HepG2 (cell line): ENCODE data around the gene DNAAF3. TPM values are rescaled to one million over a fixed set of nuclear protein-coding genes. Genes with fewer than 3 reads are reported as not detected.

Experiments used
- ATF4 ChIP-seq, 2 experiments: fragments of 450-650 bp in 1 of 2; sonication (generic) in 1 of 2; formaldehyde crosslinking; IDR thresholded peaks; 2 replicates each; pipeline versions ENCODE4 v1.5.0 to v1.8.0; 2020 to 2022; ENCODE audit warnings: mild to moderate bottlenecking in 1 of 2, missing genetic modification reagents in 1 of 2
- EEA1 ChIP-seq: sonication (generic); formaldehyde crosslinking; IDR thresholded peaks from 2 replicates; pipeline ENCODE4 v1.5.1; 2020; ENCODE audit warnings: mild to moderate bottlenecking, missing genetic modification reagents, borderline replicate concordance
- FOXP1 ChIP-seq, 2 experiments: fragments of 450-650 bp in 1 of 2; IDR thresholded peaks; 2 replicates each; pipeline ENCODE4 v1.6.1; 2017 to 2018; ENCODE audit warnings: antibody characterized with exemption in 1 of 2
- FUBP1 ChIP-seq: sonication (generic); formaldehyde crosslinking; IDR thresholded peaks from 2 replicates; pipeline ENCODE4 v1.5.1; 2020; ENCODE audit warnings: missing genetic modification reagents, mild to moderate bottlenecking, borderline replicate concordance
- GATA4 ChIP-seq: sonication (generic); IDR thresholded peaks from 2 replicates; pipeline ENCODE4 v1.6.1; 2016; ENCODE audit warnings: antibody characterized with exemption, low read depth, borderline replicate concordance
- JUND ChIP-seq: sonication (generic); formaldehyde crosslinking; IDR thresholded peaks from 2 replicates; pipeline ENCODE4 v1.8.0; 2022; ENCODE audit warnings: mild to moderate bottlenecking, missing genetic modification reagents
- KDM4B ChIP-seq: sonication (generic); formaldehyde crosslinking; IDR thresholded peaks from 2 replicates; pipeline ENCODE4 v1.4.0; 2020; ENCODE audit warnings: missing genetic modification reagents
- MAZ ChIP-seq, 2 experiments: sonication (generic) in 1 of 2; formaldehyde crosslinking in 1 of 2; IDR thresholded peaks; 2 replicates each; pipeline versions ENCODE4 v1.5.0 to v1.6.1; 2012 to 2020; ENCODE audit warnings: low read depth in 2 of 2, mild to moderate bottlenecking in 2 of 2, borderline replicate concordance in 1 of 2, improper control_type of control experiment in 1 of 2, low read length in 1 of 2, missing genetic modification reagents in 1 of 2, moderate library complexity in 1 of 2
- RBM22 ChIP-seq: fragments of 200-400 bp; formaldehyde crosslinking; optimal IDR thresholded peaks from 2 replicates; pipeline ENCODE3; 2017; ENCODE audit warnings: mild to moderate bottlenecking, low read length, moderate library complexity
- SIN3B ChIP-seq: fragments of 150-350 bp; IDR thresholded peaks from 2 replicates; pipeline ENCODE4 v1.6.1; 2014; ENCODE audit warnings: low read length
- SP4 ChIP-seq: sonication (generic); formaldehyde crosslinking; IDR thresholded peaks from 2 replicates; pipeline ENCODE4 v1.8.1; 2023; ENCODE audit warnings: mild to moderate bottlenecking, missing genetic modification reagents
- ZFYVE20 ChIP-seq: sonication (generic); formaldehyde crosslinking; IDR thresholded peaks from 2 replicates; pipeline ENCODE4 v1.8.0; 2023; ENCODE audit warnings: low read depth, mild to moderate bottlenecking, moderate library complexity, missing genetic modification reagents, borderline replicate concordance
- ZNF292 ChIP-seq: sonication (generic); formaldehyde crosslinking; IDR thresholded peaks from 2 replicates; pipeline ENCODE4 v1.8.1; 2022; ENCODE audit warnings: mild to moderate bottlenecking, low read depth, missing genetic modification reagents, borderline replicate concordance
- ZNF451 ChIP-seq: sonication (generic); formaldehyde crosslinking; IDR thresholded peaks from 2 replicates; pipeline ENCODE4 v1.5.0; 2020; ENCODE audit warnings: mild to moderate bottlenecking, missing genetic modification reagents
- ZNF567 ChIP-seq: sonication (generic); formaldehyde crosslinking; IDR thresholded peaks from 2 replicates; pipeline ENCODE4 v1.8.1; 2023; ENCODE audit warnings: mild to moderate bottlenecking, missing genetic modification reagents, borderline replicate concordance
- ZNF609 ChIP-seq: sonication (generic); formaldehyde crosslinking; IDR thresholded peaks from 2 replicates; pipeline ENCODE4 v1.4.0; 2020; ENCODE audit warnings: mild to moderate bottlenecking, missing genetic modification reagents, borderline replicate concordance
- ZNF639 ChIP-seq: conservative IDR thresholded peaks from 2 replicates; pipeline ENCODE4 v1.6.1; 2018; ENCODE audit warnings: missing genetic modification reagents
- ZNF674 ChIP-seq: sonication (generic); formaldehyde crosslinking; IDR thresholded peaks from 2 replicates; pipeline ENCODE4 v1.5.0; 2020; ENCODE audit warnings: low read depth, mild to moderate bottlenecking, missing genetic modification reagents
- ZNF883 ChIP-seq: sonication (generic); formaldehyde crosslinking; IDR thresholded peaks from 2 replicates; pipeline ENCODE4 v1.5.1; 2020; ENCODE audit warnings: mild to moderate bottlenecking, missing genetic modification reagents; ENCODE audit errors: not compliant biosample characterization
- polyA plus RNA-seq, 8 experiments: library from polyadenylated mRNA; depleted of rRNA in 3 of 8; stranded (reverse) in 7 of 8; unstranded in 1 of 8; fragments of >200 nt; fragmentation: Illumina TruSeq in 4 of 8; extraction: Trizol in 4 of 8; gene quantifications; 2 replicates each; pipeline versions ENCODE4 v1.2.1 to v1.2.3, GENCODE V29; 2011 to 2016; ENCODE audit warnings: low read depth in 4 of 8, missing spikeins in 1 of 8, mixed read lengths in 1 of 8; ENCODE audit not compliant: insufficient read depth in 1 of 8
- total RNA-seq, 5 experiments: library from RNA; depleted of rRNA; stranded (reverse); fragments of >200 nt; fragmentation: Illumina TruSeq; extraction: Trizol; gene quantifications; 2 replicates each; pipeline ENCODE4 v1.2.3, GENCODE V29; 2016; ENCODE audit warnings: low read depth in 1 of 5

Gene DNAAF3
- total and polyA plus RNA-seq, 2 of the 13 experiments (the other 11 are each of a cell fraction or from before 2014, with no cell fraction given): 0.30 to 0.40 TPM

DNA sequence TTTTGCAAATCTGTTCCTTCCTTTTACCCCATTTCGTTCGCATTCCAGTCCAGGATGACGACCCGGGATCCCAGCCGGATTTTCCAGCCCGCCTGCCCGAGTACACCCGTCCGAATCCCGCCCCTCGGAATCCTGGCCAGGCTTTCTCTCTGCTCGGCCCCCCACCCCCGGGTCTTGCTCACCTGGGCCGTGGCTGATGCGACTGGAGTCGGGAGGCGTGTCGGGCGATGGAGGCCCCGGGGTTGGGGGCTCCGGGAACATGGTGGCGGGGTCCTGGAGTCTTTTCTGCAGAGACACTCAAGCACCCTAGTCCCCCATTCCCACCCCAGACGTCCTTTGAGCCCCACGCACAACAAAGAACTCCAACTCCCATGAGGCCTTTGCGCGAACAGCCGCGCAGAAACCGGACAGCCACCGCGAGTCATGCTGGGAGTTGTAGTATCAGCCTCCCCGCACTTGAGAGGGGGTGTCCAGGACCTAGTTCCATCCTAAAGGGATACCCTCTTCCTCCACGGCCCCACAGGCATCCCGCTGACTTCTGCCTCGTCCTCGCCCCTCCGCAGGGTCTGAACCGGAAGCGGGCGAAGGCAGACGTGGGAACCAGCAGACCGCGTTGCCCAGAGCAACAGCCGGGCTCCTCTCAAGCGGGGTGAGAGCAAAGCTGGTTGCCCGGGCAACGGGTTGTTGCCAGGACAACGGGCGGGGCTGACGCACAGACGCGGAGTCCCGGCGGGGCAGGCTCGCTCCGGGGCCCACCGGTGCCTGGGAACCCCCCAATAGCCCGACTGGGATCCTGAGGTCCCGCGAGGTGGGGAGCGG is 12.6 kb upstream of the DNAAF3 start (continued):
- no peak for TF ChIP-seq KDM4B
- no peak for TF ChIP-seq ZNF567 (CRISPR knock-in tag)
- no peak for TF ChIP-seq JUND
- TF ChIP-seq ZFYVE20 (CRISPR knock-in tag): no peak
- no peak for TF ChIP-seq ZNF883 (CRISPR knock-in tag)
- TF ChIP-seq GATA4: no peak
- TF ChIP-seq SP4 (CRISPR knock-in tag): no peak
- TF ChIP-seq ATF4 (CRISPR knock-in tag; IDR thresholded peaks at IDR 0.05): no peak
- TF ChIP-seq ZNF451: no peak
- no peak for TF ChIP-seq ZNF609
- peak; percentile 100 for TF ChIP-seq RBM22
- no peak for TF ChIP-seq ZNF639 (CRISPR knock-in tag)
- no peak for TF ChIP-seq FOXP1 (IDR thresholded peaks at IDR 0.05)
- TF ChIP-seq FOXP1 (CRISPR knock-in tag; IDR thresholded peaks at IDR 0.05): no peak
- no peak for TF ChIP-seq ZNF674 (CRISPR knock-in tag)
- no peak for TF ChIP-seq FUBP1 (CRISPR knock-in tag)
- no peak for TF ChIP-seq EEA1
- TF ChIP-seq MAZ (IDR thresholded peaks at IDR 0.05; ENCODE audit: borderline replicate concordance, low read depth, low read length): peak; percentile 52; the same call in 1 of the 2 replicates
- TF ChIP-seq MAZ (CRISPR knock-in tag; IDR thresholded peaks at IDR 0.05; ENCODE audit: low read depth): no peak
- no peak for TF ChIP-seq SIN3B
- TF ChIP-seq ZNF292 (CRISPR knock-in tag): no peak
